HG02852 (cell line): ENCODE measurements around the gene MTUS2.

ENCODE experiments used
- ATAC-seq: cut with Tn5 transposase; IDR thresholded peaks from one replicate; pipeline ENCODE4 v1.9.1; 2021; ENCODE audit warnings: mild to moderate bottlenecking, moderate library complexity; ENCODE audit not compliant: unreplicated experiment

MTUS2 gene

DNA sequence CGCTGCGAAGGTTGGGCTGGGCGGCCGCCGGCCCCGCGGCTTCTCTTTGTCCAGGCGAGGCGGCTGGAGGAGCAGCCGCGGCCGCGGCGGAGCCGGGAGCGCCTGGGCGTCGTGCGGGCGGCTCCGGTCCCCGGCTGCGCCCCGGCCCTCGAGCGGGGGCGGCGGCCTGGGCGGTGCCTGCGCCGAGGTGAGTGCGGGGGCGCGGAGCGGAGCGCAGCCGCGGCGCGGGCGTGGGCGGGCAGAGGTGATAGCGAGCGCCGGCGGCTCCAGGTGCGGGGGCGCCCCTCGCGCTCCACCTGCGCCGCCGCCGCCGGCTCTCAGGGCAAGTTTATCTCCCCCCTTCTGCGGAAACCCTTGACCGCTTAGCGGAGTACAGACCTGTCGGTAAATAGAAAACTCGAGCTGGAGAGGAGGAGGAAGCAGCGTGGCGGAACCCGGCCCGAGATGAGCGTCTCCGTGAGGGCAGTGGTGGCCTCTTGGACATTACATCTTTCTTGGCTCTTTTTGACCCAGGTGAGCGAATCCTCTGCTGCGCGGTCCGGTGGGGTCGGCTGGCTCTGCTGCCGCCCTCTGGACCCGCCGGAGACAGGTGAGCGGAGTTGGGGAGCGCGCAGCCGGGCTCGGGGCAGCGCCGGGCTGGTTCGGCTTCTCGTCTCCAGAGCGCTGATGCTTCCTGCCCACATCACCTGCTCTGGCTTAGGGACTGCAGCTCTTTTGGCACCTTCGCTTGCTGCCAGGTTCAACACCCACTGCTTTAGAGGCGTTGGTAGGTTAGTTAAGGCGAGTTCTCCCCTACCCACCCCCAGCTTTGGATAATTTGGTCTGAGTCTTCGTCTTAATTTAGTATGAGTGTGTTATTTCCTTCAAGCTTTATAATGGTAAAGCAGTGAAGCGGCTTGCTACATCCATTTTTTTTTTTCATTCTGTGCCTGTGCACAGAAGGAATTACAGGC lies at the start of gene MTUS2:
Gene MTUS2 (plus strand): TSS at position 241 of the 953 bp plus-strand sequence.
- ATAC-seq, result peak; percentile 53

GRCh38 chr13:28778308-28779215 lies 41.6 kb upstream of the MTUS2 start:
- no peak for ATAC-seq

DNA sequence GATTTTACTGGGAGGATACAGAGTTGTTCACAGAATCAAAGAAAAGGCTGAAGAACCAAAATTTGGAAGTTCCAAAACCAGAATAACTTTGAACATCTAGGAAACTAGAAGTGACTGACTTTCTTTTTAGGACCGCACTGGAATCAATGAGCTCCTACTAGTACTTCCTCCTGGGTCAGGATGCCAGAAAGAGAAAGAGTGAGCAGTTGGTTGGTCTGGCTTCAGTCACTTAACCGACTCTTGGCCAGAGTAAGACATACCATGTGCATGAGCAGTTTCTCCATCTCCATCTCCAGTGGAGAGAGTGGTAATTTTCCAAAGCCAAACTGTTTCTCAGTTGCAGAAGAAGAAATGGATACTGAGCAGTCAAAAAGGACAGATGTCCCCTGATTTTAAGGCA lies 27.1 kb upstream of the MTUS2 start:
- ATAC-seq, result no peak

GRCh38 chr13:28794396-28794795 lies 25.7 kb upstream of the MTUS2 start:
- ATAC-seq, result no peak

DNA sequence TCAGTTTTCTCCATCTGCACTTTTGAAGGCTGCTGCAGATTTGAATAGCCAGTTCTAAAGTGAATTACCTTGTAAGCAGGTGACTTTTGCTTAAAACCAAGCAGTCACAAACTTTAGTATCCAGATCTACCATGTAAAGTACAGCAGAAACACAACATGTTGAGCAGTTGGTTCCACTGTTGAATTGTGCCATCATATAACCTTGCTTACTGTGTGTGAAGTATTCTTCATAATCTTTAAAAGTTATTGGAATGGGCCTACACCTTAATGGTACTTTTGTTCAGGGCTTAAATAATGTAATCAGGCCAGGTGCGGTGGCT lies 23.2 kb upstream of the MTUS2 start:
- no peak for ATAC-seq

DNA sequence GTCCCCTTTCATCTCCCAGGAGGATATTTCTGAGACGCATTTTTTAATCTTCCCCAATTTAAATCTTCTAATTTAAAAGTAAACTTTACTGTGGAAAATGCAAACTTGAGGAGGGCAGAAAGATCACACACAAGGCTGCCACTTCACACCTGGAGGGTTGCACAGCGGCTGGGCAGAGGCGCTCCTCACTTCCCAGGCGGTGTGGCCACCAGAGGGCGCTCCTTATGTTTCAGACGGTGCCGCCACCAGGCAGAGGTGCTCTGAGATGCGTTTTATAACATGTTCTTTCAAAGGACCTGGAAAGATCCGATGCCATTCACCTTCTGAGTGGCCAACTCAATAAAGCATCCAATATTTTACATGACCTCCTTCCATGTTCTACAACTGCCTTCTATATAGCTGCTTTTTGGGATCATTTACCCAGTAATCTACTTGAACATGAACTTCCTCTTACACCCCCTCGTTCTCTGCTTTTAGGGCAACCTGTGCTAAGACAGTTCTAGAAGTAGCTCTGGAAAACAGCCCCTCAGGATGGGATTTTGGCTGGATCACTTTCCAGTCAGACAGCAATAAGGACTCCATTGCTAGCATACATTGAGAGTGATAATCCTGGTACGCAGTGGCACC lies 14.8 kb upstream of the MTUS2 start:
- no peak for ATAC-seq

DNA sequence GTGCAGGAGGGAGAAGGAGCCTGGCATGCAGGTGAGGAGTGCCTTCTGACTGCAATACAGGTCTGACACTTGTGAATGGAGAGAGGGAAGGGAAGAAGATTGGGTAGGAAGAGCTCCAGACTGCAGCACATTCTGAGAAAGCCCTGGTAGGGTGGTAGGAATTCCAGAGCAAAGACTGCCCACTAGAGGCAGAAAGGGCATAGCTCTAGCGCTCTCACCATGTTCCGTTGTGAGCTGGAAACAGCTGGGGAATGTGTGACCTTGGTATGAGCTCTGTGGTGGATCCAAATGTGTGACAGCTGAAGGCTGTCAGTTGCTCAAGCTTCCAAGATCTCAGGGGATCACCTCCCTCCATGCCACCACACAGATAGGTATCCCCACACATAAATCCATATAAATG lies 2.9 kb upstream of the MTUS2 start:
- ATAC-seq, result no peak

DNA sequence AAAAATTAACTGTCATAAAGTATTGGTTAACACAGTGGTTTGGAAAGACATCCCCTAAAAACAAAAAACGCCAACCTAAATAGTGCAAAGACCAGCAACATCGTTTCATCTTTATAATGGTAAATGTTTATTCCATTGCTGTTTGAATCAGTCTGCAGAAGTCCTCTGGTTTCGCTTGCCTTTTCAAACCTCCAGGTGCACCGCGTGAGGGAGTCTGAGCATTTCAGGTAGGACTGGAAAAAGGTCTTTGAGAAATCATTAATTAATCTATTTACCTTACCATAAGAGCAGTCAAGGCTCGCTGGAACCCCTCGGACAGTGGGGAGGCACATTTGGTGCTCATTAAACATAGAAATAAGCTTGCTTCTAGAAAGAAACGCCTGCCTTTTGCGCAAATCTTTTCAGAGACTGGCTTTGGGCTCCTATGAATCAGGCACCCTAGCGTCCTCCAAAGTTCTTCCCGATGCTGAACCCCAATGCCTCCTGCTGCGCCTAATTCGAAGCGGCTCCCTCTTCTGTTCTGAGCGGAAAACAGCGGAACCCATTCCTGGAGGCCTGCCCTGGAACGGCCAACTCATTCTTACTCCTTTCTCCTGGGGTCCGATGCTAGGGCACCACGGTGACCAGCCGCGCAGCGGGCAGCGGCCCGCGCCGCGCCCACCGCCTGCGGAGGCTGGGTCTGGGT lies 951 bp upstream of the MTUS2 start:
- ATAC-seq, result no peak

- peak; percentile 58 for ATAC-seq
Measured at GRCh38 chr13:28819735-28820098, 422 bp upstream of the MTUS2 start.

DNA sequence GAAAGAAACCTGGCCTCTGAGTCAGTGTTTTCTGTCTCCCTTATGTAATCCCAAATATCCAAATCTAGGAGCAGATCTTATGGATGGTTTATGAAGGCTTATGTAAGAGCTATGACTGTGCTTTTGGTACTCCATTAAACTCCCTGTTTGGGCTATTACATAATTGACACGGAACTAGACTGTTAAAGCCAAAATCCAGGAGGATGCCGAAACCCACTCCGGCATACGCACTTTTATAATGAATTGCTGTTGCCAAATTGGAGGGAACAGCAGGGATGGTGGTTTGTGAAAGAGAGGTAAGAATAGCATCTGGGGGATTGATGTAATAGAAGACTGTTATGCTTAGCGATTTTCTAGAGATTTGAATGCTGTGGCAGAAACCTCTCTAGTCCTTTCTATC lies 2.0 kb downstream of the MTUS2 start:
- ATAC-seq, result no peak

DNA sequence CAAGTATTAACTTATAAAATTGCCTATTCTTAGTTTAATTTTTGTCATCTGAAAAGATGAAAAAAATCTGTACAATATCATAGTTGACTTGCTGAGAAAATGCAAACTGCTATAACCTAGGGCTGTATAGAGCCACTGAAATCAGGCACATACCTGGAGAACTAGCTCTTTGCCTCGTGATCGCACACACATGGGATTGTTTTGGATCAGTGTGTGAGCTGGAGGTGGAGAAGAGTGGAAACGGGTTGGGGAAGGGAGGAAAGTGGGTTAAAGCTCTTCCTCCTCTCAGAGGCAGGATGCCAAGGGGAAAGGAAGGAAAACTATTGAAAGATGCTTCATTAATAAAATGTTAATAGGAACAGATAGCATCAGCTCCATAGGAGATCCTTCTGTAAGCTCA lies 2.7 kb downstream of the MTUS2 start:
- ATAC-seq, result no peak

DNA sequence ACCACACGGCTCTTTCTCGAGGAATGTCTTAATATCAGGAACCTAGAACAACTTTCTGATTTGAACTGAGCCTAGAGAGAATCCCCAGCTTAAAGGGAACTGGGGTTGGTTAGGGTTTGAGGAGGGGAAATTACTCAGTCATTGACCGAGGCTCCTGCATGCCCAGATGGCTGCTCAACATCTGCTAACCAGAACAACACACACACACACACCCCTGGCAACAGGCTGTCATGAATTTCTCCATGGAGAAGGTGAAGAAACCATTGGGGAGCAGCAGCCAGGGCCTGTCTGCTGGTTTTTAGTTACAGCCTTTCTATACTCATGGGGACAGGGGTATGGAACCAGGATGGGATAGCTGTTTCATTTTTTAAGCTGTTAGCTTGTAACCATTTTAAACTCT lies 5.2 kb downstream of the MTUS2 start:
- no peak for ATAC-seq

GRCh38 chr13:28826368-28826767 lies 6.2 kb downstream of the MTUS2 start:
- ATAC-seq, result no peak

- no peak for ATAC-seq
Measured at GRCh38 chr13:28830580-28830979, 10.4 kb downstream of the MTUS2 start.

DNA sequence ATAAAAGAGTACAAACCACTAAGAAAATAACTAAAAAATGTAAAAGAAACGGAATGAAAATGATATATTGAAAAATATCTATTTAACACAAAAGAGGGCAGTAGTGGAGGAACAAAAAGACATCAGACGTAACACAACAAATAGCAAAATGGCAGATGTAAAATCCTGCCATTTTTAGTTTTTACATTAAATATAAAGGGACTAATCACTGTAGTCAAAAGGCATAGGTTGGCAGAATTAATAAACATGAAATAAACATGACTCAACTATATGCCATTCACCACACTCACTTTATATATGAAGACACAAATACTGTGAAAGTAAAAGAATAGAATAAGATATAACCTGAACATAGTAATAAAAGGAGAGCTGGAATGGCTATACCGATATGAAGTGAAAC lies 11.0 kb downstream of the MTUS2 start:
- no peak for ATAC-seq

GRCh38 chr13:28837111-28837510 lies 17.0 kb downstream of the MTUS2 start:
- ATAC-seq, result no peak

DNA sequence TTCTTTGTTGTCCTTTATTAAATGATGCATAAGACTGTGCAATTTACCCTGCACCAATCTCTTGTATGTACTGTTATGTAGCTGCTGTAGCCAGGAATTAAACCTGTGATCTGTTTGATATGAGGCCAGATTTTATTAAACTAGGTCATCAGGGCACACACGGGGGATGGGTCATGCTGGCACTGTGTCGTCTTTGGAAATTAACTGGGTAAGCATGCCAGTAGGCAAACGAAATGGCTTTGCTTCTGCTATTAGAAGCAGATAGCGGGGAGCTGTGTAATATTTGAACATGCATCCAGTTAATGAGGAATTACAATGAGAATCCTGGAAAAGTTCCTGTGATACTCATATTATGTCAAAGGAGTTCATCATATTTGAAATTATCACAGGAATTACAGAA lies 23.5 kb downstream of the MTUS2 start:
- no peak for ATAC-seq

GRCh38 chr13:28849441-28849840 lies 29.3 kb downstream of the MTUS2 start:
- no peak for ATAC-seq

DNA sequence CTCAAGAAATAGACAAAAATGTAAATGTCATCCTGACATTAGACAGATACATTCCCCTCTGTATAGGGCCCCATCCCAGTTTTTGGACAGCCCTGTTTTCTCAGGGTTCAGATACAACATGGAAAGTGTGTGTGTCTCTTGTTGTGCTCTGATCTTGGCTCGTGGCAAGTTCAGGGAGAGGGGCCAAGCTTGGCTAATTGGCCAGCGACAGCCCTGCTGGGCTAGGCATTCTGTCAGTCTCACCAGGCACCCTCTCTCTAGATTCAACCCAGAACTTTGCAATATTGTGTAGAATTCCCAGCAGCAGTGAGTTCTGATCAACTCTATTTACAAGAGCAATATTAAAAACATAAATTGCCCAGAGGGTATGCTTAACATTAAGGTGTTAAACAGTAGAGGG lies 30.1 kb downstream of the MTUS2 start:
- ATAC-seq, result no peak

DNA sequence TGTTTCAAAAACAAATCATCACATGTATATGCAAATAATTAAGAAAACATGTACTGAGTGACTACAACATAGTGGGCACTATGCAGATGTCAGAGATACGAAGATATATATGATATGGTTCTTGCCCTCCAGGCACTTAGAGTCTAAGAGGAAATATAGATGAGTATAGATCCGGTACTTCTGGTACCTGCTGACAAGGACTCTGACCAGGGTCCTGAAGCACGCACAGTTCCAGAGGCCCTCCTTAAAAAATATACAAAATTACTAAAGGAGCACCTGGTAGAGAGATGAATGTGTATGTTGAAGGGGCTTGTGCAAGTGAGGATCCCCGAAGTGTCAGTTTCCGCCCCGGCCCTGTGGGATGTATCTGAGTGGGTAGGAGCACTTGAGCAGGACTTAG lies 31.3 kb downstream of the MTUS2 start:
- no peak for ATAC-seq

DNA sequence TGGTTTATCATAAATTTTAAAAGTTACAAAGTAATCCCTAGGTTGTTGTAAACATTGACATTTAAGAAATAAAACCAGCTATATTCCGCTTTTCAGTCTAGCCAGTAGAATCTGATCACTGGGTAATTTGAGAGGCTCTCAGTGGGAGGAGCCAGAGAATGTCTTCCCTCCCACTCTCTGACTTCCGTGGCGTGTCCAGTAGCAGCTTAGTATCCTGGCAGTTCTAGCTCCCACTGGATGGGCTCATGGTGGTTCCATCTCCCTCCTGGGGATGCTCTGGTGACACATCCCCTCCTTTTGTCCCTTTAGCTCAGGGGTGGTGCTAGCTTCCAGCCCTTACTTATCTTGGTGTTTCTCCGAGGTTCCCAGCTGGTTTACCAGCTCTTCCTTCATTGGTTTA lies 34.5 kb downstream of the MTUS2 start:
- ATAC-seq, result no peak
